Spinal cord (tissue), 10 donors: ENCODE measurements around the gene ABCG5. TPM values are rescaled to one million over a fixed set of nuclear protein-coding genes. Genes with fewer than 3 reads are reported as not detected.
A peak's percentile ranks its signal among the peaks of the same experiment; 100 is the strongest.

Experiments used
- DNase-seq, 6 donors: peaks; one replicate each; pipeline versions ENCODE4 v3.0.0 to v3.0.0-alpha.2; 2013 to 2015; ENCODE audit warnings: low spot score in 6 of 6, low read depth in 4 of 6
- H3K27ac ChIP-seq: one replicate; pipeline ENCODE4 v1.5.1; 2013; ENCODE audit warnings: low read depth, low read length, control low read depth
- H3K27me3 ChIP-seq: one replicate; pipeline ENCODE4 v1.6.1; 2013; ENCODE audit warnings: low read length; ENCODE audit not compliant: control insufficient read depth, insufficient read depth
- H3K36me3 ChIP-seq: one replicate; pipeline ENCODE4 v1.6.1; 2013; ENCODE audit warnings: low read length; ENCODE audit not compliant: control insufficient read depth, insufficient read depth
- H3K4me1 ChIP-seq: one replicate; pipeline ENCODE4 v1.6.1; 2013; ENCODE audit warnings: low read length; ENCODE audit not compliant: control insufficient read depth, insufficient read depth
- H3K4me3 ChIP-seq: one replicate; pipeline ENCODE4 v1.5.1; 2013; ENCODE audit warnings: low read depth, low read length, control low read depth
- H3K9me3 ChIP-seq: one replicate; pipeline ENCODE4 v1.6.1; 2013; ENCODE audit warnings: low read length; ENCODE audit not compliant: control insufficient read depth, insufficient read depth
- WGBS: methylation state at CpG from one replicate; pipeline ENCODE4 v1.1.5; 2013; ENCODE audit warnings: missing lambda C conversion rate; ENCODE audit not compliant: insufficient coverage; 5-methylcytosine and 5-hydroxymethylcytosine counted together
- polyA plus RNA-seq, 2 donors: library from polyadenylated mRNA; unstranded; fragments of 120-200 nt; gene quantifications; one replicate each; pipeline ENCODE4 v1.2.1, GENCODE V29; 2013; ENCODE audit not compliant: insufficient read length in 2 of 2
- small RNA-seq: library from RNA; depleted of rRNA; stranded (forward); fragments of <200 nt; gene quantifications from one replicate; pipeline ENCODE3, GENCODE V24; 2014; ENCODE audit warnings: low replicate concordance
- total RNA-seq, 2 donors: library from RNA; depleted of rRNA in 1 of 2; stranded (reverse); fragments of 120-200 nt in 1 of 2; fragments of >200 nt in 1 of 2; gene quantifications; one replicate each; pipeline versions ENCODE4 v1.2.3 to v1.2.4, GENCODE V29; 2013 to 2014
- donor health status: healthy.

The ABCG5 gene
- total and polyA plus RNA-seq, 4 donors, result 0.06 to 0.44 (median 0.24) TPM

- DNase-seq, result peak in 1 of 6 donors; percentile 19
- 82% methylated on average over 3 of the region's 7 CpGs for WGBS
- H3K4me1 ChIP-seq, result no peaks in the 10 kb centered on the region
- no peaks in the 10 kb centered on the region for H3K27me3 ChIP-seq
- peak overlapping the region; percentile 88 for H3K27ac ChIP-seq
- peak overlapping the region; percentile 92 for H3K4me3 ChIP-seq
- peaks cover 5% of the 10 kb centered on the region for H3K36me3 ChIP-seq
- H3K9me3 ChIP-seq, result no peaks in the 10 kb centered on the region
Measured at GRCh38 chr2:43774617-43775016, 64.0 kb downstream of the ABCG5 start.

- peak within 1 kb of the TSS; percentile 88 for H3K27ac ChIP-seq
Measured at GRCh38 chr2:43773876-43774613, 64.6 kb downstream of the ABCG5 start, which contains the start of gene DYNC2LI1. Gene DYNC2LI1, plus strand, starts transcription at chr2:43774039. Its CDS starts 100 bp downstream, at chr2:43774139.

GRCh38 chr2:43766006-43766405, 72.6 kb downstream of the ABCG5 start:
- WGBS, result 100% methylated on average over 2 of the region's 4 CpGs
- DNase-seq, result no peak
- H3K27me3 ChIP-seq, result no peaks in the 10 kb centered on the region
- no peak overlapping the region for H3K27ac ChIP-seq
- H3K4me1 ChIP-seq, result no peaks in the 10 kb centered on the region
- H3K36me3 ChIP-seq, result no peaks in the 10 kb centered on the region
- H3K4me3 ChIP-seq, result no peak overlapping the region
- H3K9me3 ChIP-seq, result no peaks in the 10 kb centered on the region

More at GRCh38 chr2:43773876-43774613, 64.6 kb downstream of the ABCG5 start, which contains the start of gene DYNC2LI1:
- DNase-seq, result peak; percentile 81 to 98 (median 88)
- 0% methylated on average over 22 of the region's 31 CpGs for WGBS
- Histone ChIP-seq H3K4me3 (peak within 1 kb of the TSS; percentile 92), H3K9me3 (no peaks in the 10 kb centered on the region), H3K36me3 (peaks cover 5% of the 10 kb centered on the region), H3K27me3 (no peaks in the 10 kb centered on the region), H3K4me1 (no peaks in the 10 kb centered on the region)

- WGBS, result no CpG with 5 or more reads among the region's 1 CpG
- peak in 1 of 6 donors; percentile 91 for DNase-seq
- no peaks in the 10 kb centered on the region for H3K36me3 ChIP-seq
- H3K9me3 ChIP-seq, result no peaks in the 10 kb centered on the region
- no peaks in the 10 kb centered on the region for H3K4me1 ChIP-seq
- no peaks in the 10 kb centered on the region for H3K27me3 ChIP-seq
- H3K4me3 ChIP-seq, result no peak overlapping the region
- H3K27ac ChIP-seq, result no peak overlapping the region
Measured at GRCh38 chr2:43764086-43764705, 74.4 kb downstream of the ABCG5 start.

GRCh38 chr2:43763091-43763490, 75.5 kb downstream of the ABCG5 start:
- Histone ChIP-seq H3K36me3 (no peaks in the 10 kb centered on the region), H3K27ac (no peak overlapping the region), H3K9me3 (no peaks in the 10 kb centered on the region), H3K27me3 (no peaks in the 10 kb centered on the region), H3K4me3 (no peak overlapping the region), H3K4me1 (no peaks in the 10 kb centered on the region)
- 100% methylated on average over 2 of the region's 2 CpGs for WGBS
- no peak for DNase-seq

Small RNA genes lying within 50 kb of the gene (small RNA-seq; reads per million reads assigned to genes)
- gene RN7SKP66, result not detected

Other genes starting within 250 kb of the ABCG5 start
- 10 to 100 TPM; 21.0 to 44.8 TPM for gene THADA, start 242.8 kb downstream of the ABCG5 start, total RNA-seq
- gene THADA, start 242.8 kb downstream of the ABCG5 start, polyA plus RNA-seq, result 10 to 100 TPM; 16.5 to 21.9 TPM
- gene PLEKHH2, start 201.6 kb downstream of the ABCG5 start, total RNA-seq, result 10 to 100 TPM; 14.9 to 19.8 TPM
- 10 to 100 TPM in 1 of 2 donors, 1 to 10 TPM in 1; 9.0 to 16.2 TPM for gene PLEKHH2, start 201.6 kb downstream of the ABCG5 start, polyA plus RNA-seq
- 1 to 10 TPM; 1.2 to 1.3 TPM for gene C1GALT1C1L, start 162.4 kb downstream of the ABCG5 start, total RNA-seq
- 1 to 10 TPM; 1.8 to 2.3 TPM for gene C1GALT1C1L, start 162.4 kb downstream of the ABCG5 start, polyA plus RNA-seq
- 10 to 100 TPM; 51.5 to 56.2 TPM for gene DYNC2LI1, start 64.8 kb downstream of the ABCG5 start, total RNA-seq
- 10 to 100 TPM; 47.8 to 49.5 TPM for gene DYNC2LI1, start 64.8 kb downstream of the ABCG5 start, polyA plus RNA-seq
- gene ABCG8, start 132 bp upstream of the ABCG5 start, total RNA-seq, result 1 to 10 TPM in 1 of 2 donors, under 1 TPM in 1; 0.33 to 1.1 TPM
- gene ABCG8, start 132 bp upstream of the ABCG5 start, polyA plus RNA-seq, result 1 to 10 TPM; 1.2 to 1.7 TPM
- 100 to 1,000 TPM in 1 of 2 donors, 10 to 100 TPM in 1; 71.6 to 132 TPM for gene LRPPRC, start 157.2 kb upstream of the ABCG5 start, total RNA-seq
- 10 to 100 TPM; 92.0 to 93.0 TPM for gene LRPPRC, start 157.2 kb upstream of the ABCG5 start, polyA plus RNA-seq